ENCODE measurements around the gene OR2V1. TPM values are rescaled to one million over a fixed set of nuclear protein-coding genes. Genes with fewer than 3 reads are reported as not detected.
A peak's percentile ranks its signal among the peaks of the same experiment; 100 is the strongest.
"Not testable (repeated sequence)": the region's sequence is repeated elsewhere in the genome, so short reads cannot be mapped to it uniquely, and the experiment has no call there.

The OR2V1 gene
- total RNA-seq, 1 donor from 2014 or later, result not detected

DNA sequence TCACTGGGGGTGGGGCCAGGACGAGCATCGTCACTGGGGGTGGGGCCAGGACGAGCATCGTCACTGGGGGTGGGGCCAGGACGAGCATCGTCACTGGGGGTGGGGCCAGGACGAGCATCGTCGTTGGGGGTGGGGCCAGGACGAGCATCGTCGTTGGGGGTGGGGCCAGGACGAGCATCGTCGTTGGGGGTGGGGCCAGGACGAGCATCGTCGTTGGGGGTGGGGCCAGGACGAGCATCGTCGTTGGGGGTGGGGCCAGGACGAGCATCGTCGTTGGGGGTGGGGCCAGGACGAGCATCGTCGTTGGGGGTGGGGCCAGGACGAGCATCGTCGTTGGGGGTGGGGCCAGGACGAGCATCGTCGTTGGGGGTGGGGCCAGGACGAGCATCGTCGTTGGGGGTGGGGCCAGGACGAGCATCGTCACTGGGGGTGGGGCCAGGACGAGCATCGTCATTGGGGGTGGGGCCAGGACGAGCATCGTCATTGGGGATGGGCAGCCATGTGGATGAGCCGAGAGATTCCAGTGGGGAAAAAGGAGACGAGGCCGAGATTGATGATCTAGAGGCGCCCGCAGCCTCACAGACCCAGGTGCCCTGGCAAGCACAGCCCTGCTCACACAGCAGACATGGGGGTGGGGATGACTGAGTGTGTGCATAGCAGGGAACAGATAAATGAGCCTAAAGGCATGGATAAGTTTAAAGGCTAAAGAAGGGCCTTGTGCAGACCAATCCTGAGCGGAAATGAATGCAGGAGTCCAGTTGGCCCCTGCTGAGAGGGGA is 30.0 kb upstream of the OR2V1 start:
- DNase-seq (ENCODE audit: low spot score); intact Hi-C loops (cut with DNase I): not testable (repeated sequence)

DNA sequence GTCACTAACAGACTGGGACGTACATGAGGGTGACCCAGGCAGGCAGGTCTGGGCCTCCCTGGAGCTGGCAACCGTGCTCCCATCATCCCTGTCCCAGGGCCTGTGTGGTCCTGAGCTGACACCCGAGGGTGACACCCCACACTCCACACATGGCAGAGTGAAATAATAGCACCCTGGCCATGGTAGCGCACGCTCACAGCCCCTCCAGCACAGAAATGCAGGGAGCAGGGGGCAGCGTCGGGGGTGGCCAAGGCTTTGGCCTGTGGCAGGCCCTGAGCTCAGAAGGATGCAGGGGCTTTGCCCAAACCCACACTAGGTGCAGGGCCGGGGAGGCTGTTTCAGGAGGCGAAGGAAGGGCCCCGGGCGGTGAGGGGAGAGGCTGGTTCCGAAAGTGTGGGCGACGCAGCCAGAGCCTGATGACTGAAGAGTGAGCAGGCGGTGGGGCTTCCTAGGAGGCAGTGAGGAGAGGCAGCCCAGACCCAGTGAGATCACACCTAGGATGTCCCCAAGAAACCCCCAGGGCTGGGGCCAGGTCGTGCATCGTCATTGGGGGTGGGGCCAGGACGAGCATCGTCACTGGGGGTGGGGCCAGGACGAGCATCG is 29.3 kb upstream of the OR2V1 start:
- DNase-seq (ENCODE audit: low spot score), result no peak

DNA sequence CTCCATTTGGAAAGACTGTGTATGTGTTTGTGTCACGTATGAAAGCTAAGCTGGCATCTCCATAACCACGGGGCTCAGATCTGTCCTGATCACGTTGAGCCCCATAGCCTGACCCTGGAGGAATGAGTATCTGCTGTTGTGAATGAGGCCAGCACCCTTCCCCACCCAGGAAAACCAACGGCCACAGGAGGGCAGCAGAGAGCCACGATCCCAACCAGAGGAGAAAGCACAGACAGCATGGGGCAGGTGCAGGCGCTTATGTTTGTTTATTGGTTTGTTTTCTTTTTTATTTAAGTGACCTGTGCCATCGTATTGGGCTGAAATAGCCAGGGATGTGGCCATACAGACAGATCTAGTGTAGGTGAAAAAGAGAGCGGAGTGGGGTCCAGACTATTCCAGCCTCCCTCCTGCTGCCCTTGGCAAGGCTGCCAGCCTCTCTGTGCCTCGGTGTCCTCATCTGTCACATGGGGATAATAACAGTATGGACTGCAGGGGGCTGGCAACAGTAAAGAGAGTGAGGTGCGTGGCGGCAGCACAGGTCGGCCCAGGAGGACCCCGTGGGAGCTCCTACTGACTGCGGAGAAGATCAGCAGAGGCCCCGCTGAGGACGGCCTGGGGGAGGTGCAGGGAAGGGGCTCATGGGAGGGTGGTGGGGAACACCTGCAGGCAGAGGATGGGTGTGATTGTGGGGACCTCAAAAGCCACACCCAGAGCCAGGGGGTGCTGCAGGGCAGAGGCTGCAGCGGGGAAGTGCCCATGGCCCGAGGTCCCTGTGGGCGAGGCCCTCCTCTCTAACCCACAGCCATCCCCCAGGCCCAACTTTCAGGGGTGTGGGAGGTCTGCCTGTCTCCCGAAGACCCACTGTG is 28.6 kb upstream of the OR2V1 start:
- peak; percentile 92 for DNase-seq (ENCODE audit: low spot score)
- intact Hi-C loops (cut with DNase I), result loop anchor here (5.0 to 10.0 kb wide), 2 partner anchors 285 to 372 kb away; no protein-coding TSS in a partner anchor

More for the DNA sequence above, 29.3 kb upstream of the OR2V1 start:
- intact Hi-C loops (cut with DNase I), result no loop called here

DNA sequence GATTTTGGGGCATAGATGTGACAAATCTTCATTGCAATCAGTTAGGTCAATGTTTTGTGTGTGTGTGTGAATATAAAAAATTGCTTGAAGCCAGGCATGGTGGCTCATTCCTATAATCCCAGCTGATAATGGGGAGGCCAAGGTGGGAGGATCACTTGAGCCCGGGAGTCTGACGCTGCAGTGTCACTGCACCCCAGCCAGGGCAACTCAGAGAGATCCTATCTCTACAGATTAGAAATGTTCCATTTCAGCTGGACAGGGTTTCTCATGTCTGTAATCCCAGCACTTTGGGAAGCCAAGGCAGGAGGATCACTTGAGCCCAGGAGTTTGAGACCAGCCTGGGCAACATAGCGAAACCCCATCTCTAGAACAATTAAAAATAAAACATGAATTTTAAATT is 27.9 kb upstream of the OR2V1 start:
- intact Hi-C loops (cut with DNase I), result loop anchor here (5.0 to 10.0 kb wide), 2 partner anchors 284 to 372 kb away; no protein-coding TSS in a partner anchor
- DNase-seq (ENCODE audit: low spot score), result no peak

DNA sequence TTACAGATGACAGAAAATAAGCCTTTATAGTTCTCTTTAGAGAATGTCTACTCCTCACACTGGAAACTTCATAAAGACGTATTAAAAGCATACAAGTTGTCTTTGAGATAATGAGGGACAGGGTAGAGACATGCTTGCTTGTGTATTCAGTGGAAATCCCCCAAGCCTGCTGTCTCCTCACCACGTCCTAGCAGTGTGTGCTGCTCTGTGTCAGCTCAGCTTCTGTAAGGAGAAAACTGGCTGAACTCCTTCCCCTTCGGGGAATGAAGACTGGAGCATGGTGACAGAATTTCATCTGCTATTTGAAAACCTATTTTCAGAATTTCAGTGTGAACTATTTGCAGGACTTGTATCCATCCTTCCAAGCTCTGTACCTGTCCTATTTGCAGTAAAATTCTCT is 25.8 kb upstream of the OR2V1 start:
- no peak for DNase-seq (ENCODE audit: low spot score)
- intact Hi-C loops (cut with DNase I), result loop anchor here (5.0 to 10.0 kb wide), 2 partner anchors 282 to 369 kb away; no protein-coding TSS in a partner anchor

DNA sequence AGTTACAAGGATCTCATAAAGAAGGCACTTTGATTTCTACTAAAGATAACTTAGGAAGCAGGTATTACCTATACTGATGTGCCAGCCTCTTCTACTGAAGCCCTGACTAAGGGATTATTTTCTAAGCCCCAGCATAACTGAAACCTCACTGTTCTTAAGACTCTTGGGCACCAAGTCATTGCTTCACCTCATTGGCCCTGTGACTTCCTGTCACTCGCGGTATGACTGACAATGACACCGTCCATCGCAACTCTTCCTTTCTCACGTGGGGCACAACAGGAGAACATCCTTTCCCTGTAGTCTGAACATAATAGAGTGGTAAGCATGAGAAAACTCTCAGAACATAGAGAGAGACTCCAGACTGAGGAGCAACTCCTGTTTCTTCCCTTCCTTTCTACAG is 22.8 kb upstream of the OR2V1 start:
- DNase-seq (ENCODE audit: low spot score), result no peak
- intact Hi-C loops (cut with DNase I), result loop anchor here (10.0 kb wide), 1 partner anchor 279 kb away; no protein-coding TSS in a partner anchor

DNA sequence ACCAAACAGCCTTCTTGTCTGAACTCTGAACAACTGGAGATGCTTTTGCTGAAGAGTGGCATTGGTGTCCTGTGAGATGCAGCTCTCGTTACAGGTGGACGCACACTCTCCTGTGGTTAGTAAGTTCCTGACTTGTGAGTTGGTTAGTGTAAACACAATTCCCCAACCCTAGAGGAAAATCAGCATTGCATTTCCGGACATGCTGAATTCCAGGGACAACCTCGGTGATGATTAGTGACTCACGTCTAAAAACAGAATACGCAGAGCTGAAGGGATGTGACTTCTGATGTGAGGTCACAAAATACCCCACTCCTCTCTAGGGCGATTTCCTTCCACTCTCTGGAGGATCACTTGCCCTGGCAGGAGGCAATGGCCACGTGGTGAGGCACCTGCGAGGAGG is 21.4 kb upstream of the OR2V1 start:
- intact Hi-C loops (cut with DNase I), result loop anchor here (10.0 kb wide), 1 partner anchor 278 kb away; no protein-coding TSS in a partner anchor
- no peak for DNase-seq (ENCODE audit: low spot score)

DNA sequence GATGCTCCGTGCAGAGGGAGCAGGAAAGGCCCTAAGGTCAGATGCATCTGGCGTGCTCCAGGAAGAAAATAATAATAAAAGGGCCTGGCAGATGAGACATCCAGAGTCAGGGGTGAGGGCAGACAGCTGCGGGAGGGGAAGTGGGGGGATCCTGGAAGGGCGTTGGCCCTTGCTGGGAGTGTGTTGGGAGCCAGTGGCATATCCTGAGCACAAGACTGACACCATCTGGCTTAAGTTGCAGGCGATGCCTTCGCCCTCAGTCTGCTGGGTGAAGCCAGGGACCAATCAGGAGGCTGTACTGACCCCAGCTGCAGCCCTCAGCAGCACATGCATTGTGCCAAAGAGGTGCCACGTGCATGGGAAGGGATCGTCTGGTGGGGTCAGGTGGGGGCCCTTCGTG is 20.2 kb upstream of the OR2V1 start:
- intact Hi-C loops (cut with DNase I), result loop anchor here (10.0 kb wide), 1 partner anchor 276 kb away; no protein-coding TSS in a partner anchor
- no peak for DNase-seq (ENCODE audit: low spot score)

DNA sequence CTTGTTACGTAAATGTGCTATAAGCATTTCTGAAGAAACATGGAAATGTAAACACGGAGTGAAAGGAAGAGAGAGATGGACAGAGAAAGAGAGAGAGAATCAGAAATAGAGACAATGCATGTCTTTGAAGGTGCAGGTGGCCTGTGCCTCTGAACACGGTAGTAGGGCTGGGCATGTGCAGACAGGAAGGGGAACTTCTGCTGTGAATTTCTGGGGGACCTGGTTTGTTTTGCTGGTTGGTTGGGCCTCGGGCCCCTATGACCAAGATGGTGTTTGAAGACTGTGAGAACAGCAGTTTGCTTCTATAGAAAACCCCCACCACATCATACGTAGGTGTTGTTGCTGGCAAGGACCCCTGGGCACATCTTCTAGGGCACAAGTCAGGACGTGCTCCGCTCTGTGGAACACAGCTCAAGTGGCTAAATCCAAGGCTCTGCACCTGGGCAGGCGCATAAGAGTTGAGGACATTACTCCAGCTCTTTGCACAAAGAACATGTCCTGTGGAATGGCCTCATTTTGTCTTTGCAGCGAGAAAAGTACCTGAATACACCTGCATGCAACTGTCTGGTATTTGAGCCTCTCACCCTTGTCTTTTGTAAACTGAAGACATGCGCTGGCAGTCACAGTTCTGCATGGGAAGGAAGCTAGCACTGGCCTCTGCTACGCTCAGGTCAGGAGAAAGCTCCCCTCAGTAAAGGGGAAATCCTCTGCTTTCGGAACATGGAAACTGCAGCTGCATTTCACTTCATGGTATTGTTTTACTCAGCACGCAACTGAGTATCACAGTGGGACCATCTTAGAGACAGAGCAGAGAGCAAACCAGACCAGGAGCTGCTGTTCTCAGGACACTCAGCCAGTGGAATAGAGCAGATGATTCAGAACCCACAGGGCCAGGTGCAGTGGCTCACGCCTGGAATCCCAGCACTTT is 19.1 kb upstream of the OR2V1 start:
- intact Hi-C loops (cut with DNase I), result loop anchor here (10.0 kb wide), 1 partner anchor 275 kb away; no protein-coding TSS in a partner anchor
- peak; percentile 57 for DNase-seq (ENCODE audit: low spot score)

DNA sequence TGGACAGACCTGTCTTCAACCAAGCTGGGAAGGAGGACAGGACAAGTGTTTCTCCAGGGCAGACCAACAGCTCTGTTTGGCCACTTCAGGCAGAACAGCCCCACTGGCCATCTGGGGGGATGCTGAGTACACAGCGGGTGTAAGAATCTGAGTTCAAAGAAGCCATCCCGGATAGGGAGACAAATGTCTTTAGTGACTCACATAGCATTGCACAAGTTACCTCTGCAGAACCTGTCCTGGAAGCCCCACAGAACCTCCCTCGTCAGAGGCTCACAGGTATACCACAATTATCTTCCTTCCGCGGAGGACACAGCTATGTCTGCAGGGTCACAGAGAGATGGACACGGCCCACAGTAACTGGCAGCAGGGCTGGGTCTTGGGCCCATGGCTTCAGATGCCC is 18.4 kb upstream of the OR2V1 start:
- DNase-seq (ENCODE audit: low spot score), result no peak
- intact Hi-C loops (cut with DNase I), result no loop called here

DNA sequence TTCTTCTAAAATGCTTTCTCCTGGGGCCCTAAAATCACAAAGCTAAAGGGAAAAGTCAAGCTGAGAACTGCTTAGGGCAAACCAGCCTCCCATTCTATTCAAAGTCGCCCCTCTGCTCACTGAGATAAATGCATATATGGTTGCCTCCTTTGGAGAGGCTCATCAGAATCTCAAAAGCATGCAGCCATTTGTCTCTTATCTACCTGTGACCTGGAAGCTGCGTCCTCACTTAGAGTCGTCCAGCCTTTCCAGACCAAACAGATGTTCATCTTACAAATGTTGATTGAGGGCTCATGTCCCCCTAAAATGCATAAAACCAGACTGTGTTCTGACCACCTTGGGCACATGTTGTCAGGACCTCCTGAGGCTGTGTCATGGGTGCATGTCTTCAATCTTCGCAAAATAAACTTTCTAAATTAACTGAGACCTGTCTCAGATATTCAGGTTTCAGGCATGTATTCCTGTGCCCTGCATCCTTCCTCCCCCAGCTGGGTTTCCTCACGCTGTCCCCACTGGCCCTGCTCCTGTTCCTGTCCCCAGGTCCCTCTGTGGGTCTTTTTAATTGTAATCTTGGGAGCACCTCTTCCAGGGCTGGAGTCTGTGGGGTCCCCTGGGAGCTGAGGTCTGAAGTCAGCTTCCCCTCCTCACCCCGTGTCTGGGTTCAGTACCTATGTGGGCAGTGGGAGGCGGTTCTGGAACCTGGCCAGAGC is 16.1 kb upstream of the OR2V1 start, which contains the start of gene OR2V2:
TSS of gene OR2V2 (plus strand) at position 660 of the 710 bp plus-strand sequence. CDS start 7,357 bp downstream, outside the sequence.
- intact Hi-C loops (cut with DNase I); DNase-seq (ENCODE audit: low spot score): not testable (repeated sequence)

DNA sequence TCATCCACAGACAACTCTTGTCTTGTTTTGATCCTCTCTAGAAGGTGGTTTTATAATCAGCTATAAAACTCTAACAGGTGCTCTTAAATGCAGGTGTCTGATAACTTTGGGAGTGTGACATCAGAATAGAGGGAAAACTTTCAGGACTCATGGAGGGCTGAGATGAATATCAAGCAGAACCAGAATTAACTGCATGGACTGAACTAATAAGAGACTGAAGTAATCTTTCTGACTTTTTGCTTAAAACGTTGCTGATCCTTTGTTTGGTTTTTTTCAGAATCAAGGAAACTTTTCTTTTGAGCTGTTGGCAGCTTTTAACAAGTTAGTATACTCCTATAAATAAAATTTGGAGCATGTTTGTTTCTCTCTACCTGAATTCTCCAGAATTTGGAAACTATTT is 14.2 kb upstream of the OR2V1 start:
- intact Hi-C loops (cut with DNase I), result no loop called here

DNA sequence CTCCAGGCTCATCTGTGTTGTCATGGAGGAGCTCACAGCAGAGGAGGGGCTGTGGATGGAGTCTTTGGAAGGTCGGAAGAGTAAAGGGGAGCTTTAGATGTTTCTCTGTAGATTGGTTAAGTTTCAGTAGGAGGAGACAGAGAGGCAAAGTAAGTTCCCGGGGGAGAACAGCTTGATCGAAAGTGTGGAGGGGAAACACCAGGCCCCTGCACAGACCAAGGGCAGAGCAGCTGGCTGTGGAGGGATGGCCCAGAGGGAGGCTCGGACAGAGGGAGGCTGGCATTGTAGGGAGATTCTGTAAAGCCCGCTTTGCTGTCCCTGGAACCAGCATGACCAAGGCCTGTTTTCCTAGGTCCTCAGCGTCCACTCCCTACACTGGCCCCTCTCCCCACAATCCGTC is 11.1 kb upstream of the OR2V1 start:
- intact Hi-C loops (cut with DNase I), result no loop called here

More for the DNA sequence above, 14.2 kb upstream of the OR2V1 start:
- no peak for DNase-seq (ENCODE audit: low spot score)

DNA sequence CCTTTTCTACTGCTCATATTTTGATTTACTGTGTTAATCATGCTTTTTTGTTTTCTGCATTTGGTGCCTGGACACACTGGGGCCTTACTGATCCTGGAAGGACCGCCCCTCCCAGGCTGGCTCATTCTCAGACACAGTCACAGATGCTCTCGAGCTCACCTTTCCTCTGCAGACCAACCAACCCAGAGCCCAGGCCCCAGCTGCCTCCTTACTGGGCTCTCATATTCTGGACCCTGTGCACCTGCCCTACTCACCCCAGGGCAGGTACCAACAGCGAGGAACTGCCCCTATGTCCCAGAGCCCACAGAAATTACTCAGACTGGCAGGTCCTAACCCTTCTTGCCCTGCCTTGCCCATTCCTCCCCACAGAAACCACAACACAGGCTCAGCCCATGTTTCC is 9.8 kb upstream of the OR2V1 start:
- no peak for DNase-seq (ENCODE audit: low spot score)
- intact Hi-C loops (cut with DNase I), result no loop called here

More for the DNA sequence above, 11.1 kb upstream of the OR2V1 start:
- no peak for DNase-seq (ENCODE audit: low spot score)

DNA sequence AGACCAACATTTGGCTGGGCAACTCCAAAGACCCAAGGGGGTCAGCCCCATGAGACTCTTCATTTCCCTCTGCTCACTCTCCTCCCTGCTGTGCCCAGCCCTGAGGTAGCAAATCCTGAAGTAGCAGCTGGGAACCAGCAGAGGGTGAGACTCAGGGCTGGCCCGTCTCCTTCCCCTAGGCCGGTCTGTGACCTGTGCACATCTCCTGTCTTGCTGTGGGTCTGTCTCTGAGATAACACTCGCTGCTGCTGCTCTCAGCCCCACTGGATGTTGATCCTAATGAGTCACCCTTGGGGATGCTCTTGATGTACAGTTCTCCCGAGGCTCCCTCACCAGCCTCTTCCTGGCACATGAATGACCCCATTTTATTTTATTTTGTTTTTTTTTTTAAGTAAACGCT is 7.3 kb upstream of the OR2V1 start:
- intact Hi-C loops (cut with DNase I), result no loop called here
- DNase-seq (ENCODE audit: low spot score), result no peak

DNA sequence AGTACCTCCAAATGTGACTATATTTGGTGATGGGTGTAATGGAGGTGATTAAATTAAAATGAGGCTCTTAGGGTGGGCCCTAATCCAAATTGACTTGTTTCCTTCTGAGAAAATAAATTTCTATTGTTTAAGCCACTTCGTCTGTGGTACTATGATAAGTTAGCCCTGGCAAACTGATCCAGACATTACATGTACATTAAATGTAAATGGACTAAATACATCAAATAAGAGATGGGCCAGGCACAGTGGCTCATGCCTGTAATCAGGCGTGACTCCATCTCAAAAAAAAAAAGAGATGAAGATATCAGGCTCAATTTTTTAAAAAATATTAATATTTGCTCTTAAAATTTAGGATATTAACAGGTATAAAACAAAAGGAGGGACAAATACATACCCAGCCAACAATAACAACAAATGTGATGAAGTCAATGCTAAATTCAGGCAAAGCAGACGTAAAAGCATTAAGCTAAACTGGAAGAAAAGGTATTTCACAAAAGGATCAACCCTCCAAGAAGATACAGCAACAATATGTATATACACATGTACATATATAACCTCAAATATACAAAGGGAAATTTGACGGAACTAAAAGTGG is 5.5 kb upstream of the OR2V1 start:
- intact Hi-C loops (cut with DNase I), result no loop called here
- DNase-seq (ENCODE audit: low spot score), result no peak

DNA sequence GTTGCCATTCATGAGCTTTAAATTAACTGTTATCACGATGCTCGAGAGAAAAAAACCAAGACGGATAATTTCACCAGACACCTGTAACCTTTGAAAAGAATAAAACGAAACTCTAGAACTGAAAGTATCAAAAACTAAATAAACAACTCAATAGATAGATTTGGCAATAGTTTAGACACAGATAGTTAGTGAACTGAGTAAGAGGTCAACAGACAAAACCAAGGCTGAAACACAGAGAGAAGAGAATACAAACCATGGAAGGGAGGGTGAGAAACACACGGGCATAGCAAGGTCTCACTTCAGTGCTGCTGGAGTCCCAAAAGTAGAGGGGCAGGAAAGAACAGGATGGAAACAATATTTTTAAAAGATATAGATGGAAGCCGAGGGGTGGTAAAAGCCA is 3.3 kb upstream of the OR2V1 start:
- no peak for DNase-seq (ENCODE audit: low spot score)
- intact Hi-C loops (cut with DNase I), result no loop called here

Data from cardiac septum (tissue), 1 donor.